Transverse colon (tissue), 4 donors: ENCODE data around the gene ESRRG. TPM values are rescaled to one million over a fixed set of nuclear protein-coding genes. Genes with fewer than 3 reads are reported as not detected.

Source experiments
- DNase-seq: peaks from one replicate; pipeline ENCODE4 v3.0.0-alpha.2; 2019
- H3K27ac ChIP-seq, 4 donors: fragments of 200-600 bp; sonication (generic); 2 replicates each; pipeline ENCODE4 v1.5.1; 2016 to 2018; ENCODE audit warnings: inconsistent platforms in 4 of 4
- H3K27me3 ChIP-seq: fragments of 200-600 bp; sonication (generic); 2 replicates; pipeline ENCODE4 v1.5.1; 2017; ENCODE audit warnings: inconsistent platforms
- H3K36me3 ChIP-seq, 4 donors: fragments of 200-600 bp; sonication (generic); 2 replicates each; pipeline ENCODE4 v1.5.1; 2017 to 2019; ENCODE audit warnings: inconsistent platforms in 4 of 4
- H3K4me1 ChIP-seq, 4 donors: fragments of 200-600 bp; sonication (generic); 2 replicates each; pipeline ENCODE4 v1.5.1; 2017 to 2020; ENCODE audit warnings: inconsistent platforms in 4 of 4
- H3K4me3 ChIP-seq, 4 donors: fragments of 200-600 bp; sonication (generic); 1 replicate in 1 of 4; 2 replicates in 3 of 4; pipeline versions ENCODE4 v1.5.1 to v1.6.1; 2017 to 2019; ENCODE audit warnings: inconsistent platforms in 4 of 4
- H3K9me3 ChIP-seq, 2 donors: fragments of 200-600 bp; sonication (generic); 2 replicates each; pipeline ENCODE4 v1.5.1; 2017 to 2019; ENCODE audit warnings: inconsistent platforms in 2 of 2
- EP300 ChIP-seq: sonication (generic); formaldehyde crosslinking; IDR thresholded peaks from one replicate; pipeline ENCODE4 v1.6.1; 2017; ENCODE audit warnings: antibody characterized with exemption, low read depth
- POLR2A ChIP-seq: fragments of 450-650 bp; IDR thresholded peaks from one replicate; pipeline ENCODE4 v1.6.1; 2016; ENCODE audit warnings: antibody characterized with exemption, mild to moderate bottlenecking, moderate library complexity
- POLR2AphosphoS5 ChIP-seq, 3 donors: sonication (generic); formaldehyde crosslinking; IDR thresholded peaks; one replicate each; pipeline ENCODE4 v1.6.1; 2016; ENCODE audit warnings: antibody characterized with exemption in 3 of 3
- WGBS, 2 donors: methylation state at CpG; one replicate each; pipeline ENCODE4 v1.1.5; 2018; ENCODE audit warnings: low coverage in 1 of 2; 5-methylcytosine and 5-hydroxymethylcytosine counted together
- in situ Hi-C, 4 donors: fragments of 200-750 bp; cut with MboI; loops; one replicate each; pipeline versions ENCODE4 v1.15.0 to v1.15.1; 2017; ENCODE audit warnings: low sequenced_read_pairs in 3 of 4, low pct_ligation_motif_present in 1 of 4, low pct_unique_long_range_greater_than_20kb in 1 of 4
- intact Hi-C: fragments of 100-400 bp; cut with DNase I; formaldehyde crosslinking; loops from one replicate; pipeline ENCODE4 v1.15.1; 2023; ENCODE audit warnings: low total_unique reads
- total RNA-seq, 4 donors: library from RNA; depleted of rRNA; stranded (reverse); fragments of >200 nt; gene quantifications; one replicate each; pipeline ENCODE4 v1.1.0, GENCODE V29; 2016
- TF ChIP-seq, protein P1 (sequence below), 5 experiments: fragments of 200-600 bp in 3 of 5; fragments of 450-650 bp in 2 of 5; sonication (generic) in 3 of 5; IDR thresholded peaks; 1 replicate in 2 of 5; 2 replicates in 3 of 5; pipeline ENCODE4 v1.5.1; 2016 to 2017; ENCODE audit warnings: antibody characterized with exemption in 5 of 5, inconsistent platforms in 3 of 5, mild to moderate bottlenecking in 2 of 5, moderate library complexity in 1 of 5

The ESRRG gene
- total RNA-seq, 4 donors from 2014 or later, result 0.20 to 1.5 (median 0.50) TPM

DNA sequence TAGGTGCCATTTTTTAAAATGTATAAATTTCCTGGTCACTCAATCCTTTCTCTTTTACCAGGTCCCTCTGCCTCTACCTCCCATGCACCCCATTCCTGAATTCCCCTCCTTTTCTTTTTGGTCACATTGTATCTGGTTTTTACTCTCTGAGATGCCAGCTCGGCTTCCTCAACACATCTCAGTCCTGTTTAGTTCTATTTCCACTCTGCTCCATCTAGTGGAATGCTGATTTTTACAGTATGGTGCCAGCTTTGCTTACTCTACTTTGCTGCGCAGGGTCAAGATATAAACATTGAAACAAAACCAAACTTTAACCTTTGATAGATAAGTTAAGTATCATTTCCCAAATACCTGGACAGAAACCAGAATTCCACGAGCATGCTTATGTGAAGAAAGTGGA is 96.0 kb downstream of the ESRRG start:
- Histone ChIP-seq H3K9me3 (no peaks in the 10 kb centered on the region), H3K4me3 (no peak overlapping the region), H3K36me3 (no peaks in the 10 kb centered on the region), H3K27me3 (no peaks in the 10 kb centered on the region), H3K27ac (no peak overlapping the region), H3K4me1 (no peaks in the 10 kb centered on the region)
- 71 to 77% methylated on average over 3 of the region's 3 CpGs for WGBS, 2 donors
- in situ Hi-C loops (no loop called here), intact Hi-C loops (no loop called here)
- TF ChIP-seq, protein P1, sequence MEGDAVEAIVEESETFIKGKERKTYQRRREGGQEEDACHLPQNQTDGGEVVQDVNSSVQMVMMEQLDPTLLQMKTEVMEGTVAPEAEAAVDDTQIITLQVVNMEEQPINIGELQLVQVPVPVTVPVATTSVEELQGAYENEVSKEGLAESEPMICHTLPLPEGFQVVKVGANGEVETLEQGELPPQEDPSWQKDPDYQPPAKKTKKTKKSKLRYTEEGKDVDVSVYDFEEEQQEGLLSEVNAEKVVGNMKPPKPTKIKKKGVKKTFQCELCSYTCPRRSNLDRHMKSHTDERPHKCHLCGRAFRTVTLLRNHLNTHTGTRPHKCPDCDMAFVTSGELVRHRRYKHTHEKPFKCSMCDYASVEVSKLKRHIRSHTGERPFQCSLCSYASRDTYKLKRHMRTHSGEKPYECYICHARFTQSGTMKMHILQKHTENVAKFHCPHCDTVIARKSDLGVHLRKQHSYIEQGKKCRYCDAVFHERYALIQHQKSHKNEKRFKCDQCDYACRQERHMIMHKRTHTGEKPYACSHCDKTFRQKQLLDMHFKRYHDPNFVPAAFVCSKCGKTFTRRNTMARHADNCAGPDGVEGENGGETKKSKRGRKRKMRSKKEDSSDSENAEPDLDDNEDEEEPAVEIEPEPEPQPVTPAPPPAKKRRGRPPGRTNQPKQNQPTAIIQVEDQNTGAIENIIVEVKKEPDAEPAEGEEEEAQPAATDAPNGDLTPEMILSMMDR (IDR thresholded peaks at IDR 0.05), result no peak
- TF ChIP-seq POLR2AphosphoS5 (IDR thresholded peaks at IDR 0.05), result no peak
- no peak for TF ChIP-seq EP300
- no peak for TF ChIP-seq POLR2A
- DNase-seq, result no peak

DNA sequence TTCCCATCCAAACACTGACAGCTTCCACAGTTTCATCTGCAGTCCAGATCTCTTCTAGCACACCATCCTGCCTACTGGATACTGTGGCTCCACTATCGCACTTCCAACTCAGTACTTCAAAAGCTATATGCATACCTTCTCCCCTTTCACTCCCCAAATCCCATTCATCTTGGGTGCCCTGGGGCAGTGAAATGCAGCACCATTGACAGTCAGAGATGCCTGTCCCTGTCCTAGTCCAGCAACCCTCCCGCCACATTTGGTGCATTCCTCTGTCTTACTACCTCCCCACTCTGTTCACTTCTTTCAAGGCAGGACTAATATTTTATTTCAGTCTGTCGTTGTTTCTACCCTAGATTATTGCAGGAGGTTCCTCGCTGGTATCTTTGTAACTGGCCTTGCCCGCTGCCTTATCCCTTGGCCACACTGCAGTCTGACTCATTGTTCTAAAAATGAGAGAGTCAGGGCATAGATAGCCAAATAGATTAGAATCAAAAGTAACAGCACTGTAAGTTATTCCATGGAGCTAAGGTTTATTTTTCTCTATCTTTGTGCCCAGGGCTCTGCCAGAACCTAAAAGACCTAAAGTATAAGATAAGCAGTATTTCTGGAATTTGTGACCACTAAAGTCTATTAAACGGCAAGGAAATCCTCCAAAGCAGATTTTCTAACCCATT is 96.7 kb downstream of the ESRRG start:
- Histone ChIP-seq H3K9me3 (no peaks in the 10 kb centered on the region), H3K4me3 (no peak overlapping the region), H3K27ac (no peak overlapping the region), H3K27me3 (no peaks in the 10 kb centered on the region), H3K36me3 (no peaks in the 10 kb centered on the region), H3K4me1 (no peaks in the 10 kb centered on the region)
- in situ Hi-C loops, result no loop called here
- DNase-seq, result no peak
- 83 to 87% methylated on average over 5 to 6 of the region's 6 CpGs for WGBS, 2 donors
- intact Hi-C loops, result no loop called here
- TF ChIP-seq POLR2AphosphoS5 (IDR thresholded peaks at IDR 0.05) (no peak), POLR2A (no peak), EP300 (no peak)

DNA sequence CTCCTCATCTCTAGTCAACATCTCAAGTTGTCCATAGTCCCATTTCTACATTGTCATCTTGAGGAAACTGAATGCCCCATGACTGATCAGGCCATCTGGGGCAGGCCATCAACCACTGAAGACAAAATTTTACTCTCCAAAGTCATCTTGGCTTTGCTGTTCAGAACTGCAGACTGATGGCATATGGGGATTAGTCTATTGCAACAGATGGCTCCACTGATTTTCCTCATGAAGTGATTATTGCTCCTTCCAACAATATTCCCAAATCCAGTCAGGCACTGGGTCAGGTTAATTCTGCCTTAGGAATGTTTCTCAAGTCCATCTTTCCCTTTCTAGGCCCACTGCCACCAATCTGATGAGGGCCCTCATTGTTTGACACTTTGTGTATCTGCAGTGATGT is 101.7 kb downstream of the ESRRG start:
- Histone ChIP-seq H3K9me3 (no peaks in the 10 kb centered on the region), H3K4me1 (no peaks in the 10 kb centered on the region), H3K4me3 (no peak overlapping the region), H3K27ac (no peak overlapping the region), H3K27me3 (no peaks in the 10 kb centered on the region), H3K36me3 (no peaks in the 10 kb centered on the region)
- DNase-seq, result no peak
- TF ChIP-seq POLR2A, result no peak
- TF ChIP-seq, protein P1 (IDR thresholded peaks at IDR 0.05), result no peak
- no peak for TF ChIP-seq EP300
- no peak for TF ChIP-seq POLR2AphosphoS5 (IDR thresholded peaks at IDR 0.05)
- intact Hi-C loops, result no loop called here
- in situ Hi-C loops, result no loop called here

DNA sequence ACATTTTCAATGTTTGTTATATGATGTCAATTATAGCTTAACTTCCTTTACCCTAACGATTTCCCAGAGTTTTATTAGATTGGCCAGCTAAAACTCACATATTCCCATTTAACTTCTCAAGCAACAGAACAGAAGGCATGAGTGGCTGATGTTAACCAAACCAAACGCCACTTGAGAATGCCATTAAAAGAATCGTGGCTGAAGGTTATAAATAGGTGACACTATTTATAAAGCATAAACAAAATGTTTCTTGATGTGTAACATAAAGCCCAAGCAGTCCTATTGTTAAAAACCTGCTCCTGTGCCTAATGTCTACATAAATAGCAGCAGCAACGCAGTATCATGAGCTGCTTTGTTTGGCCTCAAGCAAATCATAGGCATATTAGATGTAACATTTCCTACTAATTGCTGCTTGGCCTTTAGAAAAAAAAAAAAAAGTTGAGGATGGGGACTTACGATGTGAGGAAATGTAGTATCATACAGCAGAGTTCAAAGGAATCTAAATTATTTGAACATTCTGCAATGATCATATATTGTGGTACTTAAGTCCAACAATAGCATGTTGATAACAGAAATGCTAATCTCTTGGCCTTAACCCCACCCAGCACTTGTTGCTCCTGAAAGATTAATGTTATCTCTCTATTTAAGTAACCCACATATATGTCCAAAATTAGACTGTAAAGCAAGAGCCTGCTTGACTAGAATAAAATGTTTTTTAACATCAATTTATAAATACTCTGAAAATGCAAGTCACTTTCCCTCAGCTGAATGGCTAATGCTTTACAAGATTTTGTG is 106.0 kb downstream of the ESRRG start:
- no peaks in the 10 kb centered on the region for H3K27me3 ChIP-seq
- H3K9me3 ChIP-seq, result no peaks in the 10 kb centered on the region
- no peaks in the 10 kb centered on the region for H3K4me1 ChIP-seq
- H3K36me3 ChIP-seq, result no peaks in the 10 kb centered on the region
- 47 to 54% methylated on average over 5 of the region's 5 CpGs for WGBS, 2 donors
- H3K27ac ChIP-seq, result no peak overlapping the region
- DNase-seq, result no peak
- TF ChIP-seq POLR2A (no peak), EP300 (no peak), POLR2AphosphoS5 (IDR thresholded peaks at IDR 0.05) (no peak)
- TF ChIP-seq, protein P1 (IDR thresholded peaks at IDR 0.05), result no peak
- in situ Hi-C loops (no loop called here), intact Hi-C loops (no loop called here)
- H3K4me3 ChIP-seq, result no peak overlapping the region
